Kidney (tissue), 14 donors: Measurements from ENCODE around the gene RUNX1. TPM values are rescaled to one million over a fixed set of nuclear protein-coding genes. Genes with fewer than 3 reads are reported as not detected.

Source experiments
- DNase-seq, 5 donors: peaks; one replicate each; pipeline ENCODE4 v3.0.0-alpha.2; 2013 to 2020
- FAIRE-seq: peaks from 2 replicates; lab custom pipeline; 2012; peaks lifted over from hg19 to GRCh38; lab: Jason Lieb, UNC
- H3K27ac ChIP-seq, 2 donors: one replicate each; pipeline ENCODE4 v1.7.0; 2013; ENCODE audit warnings: low read depth in 2 of 2, low read length in 2 of 2, inconsistent platforms in 1 of 2
- H3K27me3 ChIP-seq: one replicate; pipeline ENCODE4 v1.7.1; 2013; ENCODE audit warnings: low read length, inconsistent platforms; ENCODE audit not compliant: control insufficient read depth, insufficient read depth
- H3K36me3 ChIP-seq, 3 donors: one replicate each; pipeline versions ENCODE4 v1.7.0 to v1.7.1; 2013; ENCODE audit warnings: low read length in 3 of 3, control low read depth in 1 of 3, inconsistent platforms in 1 of 3; ENCODE audit not compliant: insufficient read depth in 3 of 3, control insufficient read depth in 2 of 3
- H3K4me1 ChIP-seq, 3 donors: one replicate each; pipeline versions ENCODE4 v1.7.0 to v1.7.1; 2013; ENCODE audit warnings: low read length in 3 of 3, inconsistent platforms in 1 of 3, low read depth in 1 of 3; ENCODE audit not compliant: control insufficient read depth in 2 of 3, insufficient read depth in 2 of 3
- H3K4me3 ChIP-seq, 3 donors: one replicate each; pipeline versions ENCODE4 v1.7.0 to v1.8.1; 2013; ENCODE audit warnings: low read length in 3 of 3, control low read depth in 1 of 3, inconsistent platforms in 1 of 3
- H3K9ac ChIP-seq, 3 donors: one replicate each; pipeline versions ENCODE4 v1.7.0 to v1.7.1; 2013; ENCODE audit warnings: low read length in 3 of 3, control low read depth in 1 of 3, inconsistent platforms in 1 of 3
- H3K9me3 ChIP-seq, 3 donors: one replicate each; pipeline versions ENCODE4 v1.7.0 to v1.7.1; 2013; ENCODE audit warnings: low read length in 3 of 3, control low read depth in 1 of 3, inconsistent platforms in 1 of 3; ENCODE audit not compliant: control insufficient read depth in 2 of 3, insufficient read depth in 1 of 3
- CTCF ChIP-seq: IDR thresholded peaks from 3 replicates; pipeline ENCODE4 v1.5.1; 2012; ENCODE audit warnings: mild to moderate bottlenecking, moderate library complexity, borderline replicate concordance; ENCODE audit not compliant: insufficient read depth; ENCODE audit errors: extremely low read depth
- intact Hi-C: fragments of 100-400 bp; cut with DNase I; formaldehyde crosslinking; loops from one replicate; pipeline ENCODE4 v1.11.1; 2022
- polyA plus RNA-seq: library from polyadenylated mRNA; stranded (reverse); fragments of 350-450 nt; fragmentation: Illumina TruSeq; extraction: RNeasy Lipid Tissue Mini Kit (QIAGEN cat#74804); gene quantifications from one replicate; pipeline ENCODE4 v1.2.3, GENCODE V29; 2014; ENCODE audit warnings: low read depth, low replicate concordance; ENCODE audit not compliant: insufficient read depth
- total RNA-seq: library from RNA; stranded (reverse); fragmentation: NEBNext Ultra II Directional; extraction: Animal tissue kit (Norgen Biotek cat#: 25700); gene quantifications from one replicate; pipeline ENCODE4 v1.2.1, GENCODE V29; 2021
- donor health status: control.
- donor health status: control.
- donor health status: control.
- donor health status: control.
- donor health status: control.
- donor health status: DM: yes; HTN: yes; CAD: no.
- donor health status: Normal renal cell carcinoma (clear cell type).

RUNX1 gene
- total and polyA plus RNA-seq, 2 donors from 2014 or later = 1.3 to 58.0 TPM

DNA sequence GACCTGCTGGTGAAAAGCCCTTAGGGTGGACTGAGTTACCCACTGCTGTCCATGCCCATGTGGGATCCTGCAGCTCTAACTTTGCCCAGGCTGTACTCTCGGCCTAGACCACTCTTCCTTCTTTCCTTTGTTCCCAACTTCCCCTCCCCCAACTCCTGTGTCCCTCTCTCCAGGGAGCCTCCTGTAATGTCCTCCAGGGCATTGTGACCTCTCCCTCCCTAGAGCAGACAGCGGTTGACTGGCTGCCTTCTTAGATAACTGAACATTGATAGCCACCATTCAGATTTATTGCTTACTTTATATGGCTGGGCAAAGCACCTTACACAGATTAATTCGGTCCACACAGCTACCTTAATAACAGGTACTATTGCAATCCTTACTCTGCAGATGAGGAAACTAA lies 5.0 kb downstream of the RUNX1 start:
- no peak overlapping the region for H3K27ac ChIP-seq
- peaks cover 0 to 5% (median 3%) of the 10 kb centered on the region in 3 donors for H3K4me1 ChIP-seq
- no peaks in the 10 kb centered on the region for H3K27me3 ChIP-seq
- TF ChIP-seq CTCF = no peak
- H3K4me3 ChIP-seq = no peak overlapping the region
- intact Hi-C loops = no loop called here
- no peaks in the 10 kb centered on the region for H3K36me3 ChIP-seq
- no peaks in the 10 kb centered on the region for H3K9me3 ChIP-seq
- FAIRE-seq (no peak), DNase-seq (no peak)
- no peak overlapping the region for H3K9ac ChIP-seq

DNA sequence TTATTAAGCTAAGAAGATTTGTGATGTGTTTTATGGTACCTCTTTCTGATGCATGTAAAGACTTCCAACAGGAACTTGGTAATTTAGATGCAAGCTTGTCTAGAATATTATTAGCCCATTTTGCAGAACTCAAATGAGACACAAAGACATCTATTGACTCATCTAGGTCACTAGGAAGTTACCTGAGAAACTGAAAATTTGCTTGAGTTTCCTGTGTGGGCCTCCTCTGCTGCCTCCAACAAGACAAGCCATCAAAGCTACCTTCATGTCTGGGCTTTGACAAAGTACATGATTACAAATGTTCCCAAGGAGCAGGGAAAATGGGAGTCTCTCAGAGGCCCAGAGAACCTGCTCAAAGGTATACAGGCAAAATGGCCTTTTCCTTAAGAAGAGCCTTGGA lies 5.6 kb downstream of the RUNX1 start:
- no peak overlapping the region for H3K4me3 ChIP-seq
- intact Hi-C loops = no loop called here
- H3K9me3 ChIP-seq = no peaks in the 10 kb centered on the region
- H3K36me3 ChIP-seq = no peaks in the 10 kb centered on the region
- no peak for TF ChIP-seq CTCF
- no peak overlapping the region for H3K27ac ChIP-seq
- no peak overlapping the region for H3K9ac ChIP-seq
- FAIRE-seq (no peak), DNase-seq (no peak)
- H3K4me1 ChIP-seq = peaks cover 0 to 5% (median 3%) of the 10 kb centered on the region in 3 donors
- H3K27me3 ChIP-seq = no peaks in the 10 kb centered on the region

DNA sequence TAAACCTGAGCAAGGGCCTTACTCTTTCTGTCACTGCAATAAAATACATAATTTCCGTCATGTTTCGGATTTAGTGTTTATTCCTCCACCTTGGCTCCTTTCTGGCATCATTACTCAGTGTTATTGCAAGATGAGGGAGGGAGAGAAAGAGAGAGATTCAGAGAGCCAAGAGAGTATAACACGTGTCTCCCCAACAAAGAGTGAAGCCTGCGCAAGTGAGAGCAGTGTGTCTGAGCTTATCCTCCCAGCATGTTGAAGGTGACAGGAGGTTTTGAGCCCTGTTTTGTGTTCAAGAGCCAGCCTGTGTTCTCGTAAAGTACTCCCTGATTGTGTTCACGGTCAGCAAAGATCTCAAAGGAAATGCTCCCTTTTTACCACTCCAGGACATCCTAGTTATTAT lies 6.3 kb downstream of the RUNX1 start:
- peaks cover 0 to 5% (median 0%) of the 10 kb centered on the region in 3 donors for H3K4me1 ChIP-seq
- no peaks in the 10 kb centered on the region for H3K36me3 ChIP-seq
- H3K27ac ChIP-seq = no peak overlapping the region
- no peak overlapping the region for H3K4me3 ChIP-seq
- no peak for TF ChIP-seq CTCF
- no peaks in the 10 kb centered on the region for H3K27me3 ChIP-seq
- intact Hi-C loops = no loop called here
- DNase-seq (no peak), FAIRE-seq (no peak)
- H3K9me3 ChIP-seq = no peaks in the 10 kb centered on the region
- no peak overlapping the region for H3K9ac ChIP-seq

DNA sequence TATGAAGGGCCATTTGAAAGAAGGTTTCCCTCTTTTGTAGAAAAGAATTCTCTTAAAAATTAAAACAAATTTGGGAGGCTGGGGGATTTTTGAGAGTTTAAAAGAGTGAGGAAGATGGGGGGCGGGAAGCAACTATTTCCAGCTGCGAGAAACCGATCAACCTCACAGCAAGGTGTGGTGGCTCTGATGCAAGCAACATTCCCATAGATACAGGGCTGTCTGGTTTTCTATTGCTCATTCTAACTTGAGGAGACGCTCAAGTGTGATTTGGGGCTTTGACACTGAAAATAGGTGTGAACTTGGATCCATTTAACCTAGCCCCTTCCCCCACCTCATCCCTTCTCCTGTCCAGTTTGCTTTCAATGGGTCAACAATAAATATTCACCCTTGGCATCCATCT lies 7.2 kb downstream of the RUNX1 start:
- Histone ChIP-seq H3K27me3 (no peaks in the 10 kb centered on the region), H3K36me3 (no peaks in the 10 kb centered on the region), H3K27ac (no peak overlapping the region), H3K4me1 (peaks cover 0 to 3% (median 0%) of the 10 kb centered on the region in 3 donors), H3K9me3 (no peaks in the 10 kb centered on the region), H3K4me3 (no peak overlapping the region), H3K9ac (no peak overlapping the region)
- no peak for TF ChIP-seq CTCF
- intact Hi-C loops = no loop called here
- no peak for DNase-seq
- FAIRE-seq = no peak
